ENCODE results near the gene ZNF496. TPM values are rescaled to one million over a fixed set of nuclear protein-coding genes. Genes with fewer than 3 reads are reported as not detected.

The ZNF496 gene
- total RNA-seq, 1 experiment from 2014 or later = 36.4 TPM

GRCh38 chr1:247288341-247288740 is 43.3 kb downstream of the ZNF496 start:
- Histone ChIP-seq H3K9me3 (no peaks in the 10 kb centered on the region), H3K27me3 (replicated peaks; ENCODE audit: control insufficient read depth, insufficient read depth, low read length) (no peaks in the 10 kb centered on the region), H3K4me1 (no peaks in the 10 kb centered on the region), H3K36me3 (ENCODE audit: control insufficient read depth, insufficient read depth, low read length) (no peaks in the 10 kb centered on the region), H3K4me3 (ENCODE audit: low read depth, low read length) (no peak overlapping the region)
- intact Hi-C loops (cut with micrococcal nuclease; ENCODE audit: unreplicated experiment) = no loop called here
- H3K27ac Mint-ChIP-seq (ENCODE audit: unreplicated experiment) = no peak overlapping the region
- H3K9me3 Mint-ChIP-seq (ENCODE audit: unreplicated experiment) = peaks cover 34% of the 10 kb centered on the region
- TF ChIP-seq, protein P1, sequence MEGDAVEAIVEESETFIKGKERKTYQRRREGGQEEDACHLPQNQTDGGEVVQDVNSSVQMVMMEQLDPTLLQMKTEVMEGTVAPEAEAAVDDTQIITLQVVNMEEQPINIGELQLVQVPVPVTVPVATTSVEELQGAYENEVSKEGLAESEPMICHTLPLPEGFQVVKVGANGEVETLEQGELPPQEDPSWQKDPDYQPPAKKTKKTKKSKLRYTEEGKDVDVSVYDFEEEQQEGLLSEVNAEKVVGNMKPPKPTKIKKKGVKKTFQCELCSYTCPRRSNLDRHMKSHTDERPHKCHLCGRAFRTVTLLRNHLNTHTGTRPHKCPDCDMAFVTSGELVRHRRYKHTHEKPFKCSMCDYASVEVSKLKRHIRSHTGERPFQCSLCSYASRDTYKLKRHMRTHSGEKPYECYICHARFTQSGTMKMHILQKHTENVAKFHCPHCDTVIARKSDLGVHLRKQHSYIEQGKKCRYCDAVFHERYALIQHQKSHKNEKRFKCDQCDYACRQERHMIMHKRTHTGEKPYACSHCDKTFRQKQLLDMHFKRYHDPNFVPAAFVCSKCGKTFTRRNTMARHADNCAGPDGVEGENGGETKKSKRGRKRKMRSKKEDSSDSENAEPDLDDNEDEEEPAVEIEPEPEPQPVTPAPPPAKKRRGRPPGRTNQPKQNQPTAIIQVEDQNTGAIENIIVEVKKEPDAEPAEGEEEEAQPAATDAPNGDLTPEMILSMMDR (IDR thresholded peaks at IDR 0.05; ENCODE audit: insufficient read depth in 1 of 2, low read depth in 1 of 2, low read length in 1 of 2, severe bottlenecking in 1 of 2, unreplicated experiment in 1 of 2) = no peak
- POLR2A ChIA-PET = no interaction called here
- H3K4me1 Mint-ChIP-seq (ENCODE audit: low read depth, unreplicated experiment) = no peaks in the 10 kb centered on the region
- H3K4me3 Mint-ChIP-seq (ENCODE audit: unreplicated experiment) = no peak overlapping the region
- BruUV-seq (replicated peaks) = no TSS peak
- H3K27me3 Mint-ChIP-seq (ENCODE audit: insufficient read depth, unreplicated experiment) = no peaks in the 10 kb centered on the region
- DNase-seq = no peak
- no peaks in the 10 kb centered on the region for H3K36me3 Mint-ChIP-seq (ENCODE audit: insufficient read depth, unreplicated experiment)
- CTCF ChIA-PET = no interaction called here

DNA sequence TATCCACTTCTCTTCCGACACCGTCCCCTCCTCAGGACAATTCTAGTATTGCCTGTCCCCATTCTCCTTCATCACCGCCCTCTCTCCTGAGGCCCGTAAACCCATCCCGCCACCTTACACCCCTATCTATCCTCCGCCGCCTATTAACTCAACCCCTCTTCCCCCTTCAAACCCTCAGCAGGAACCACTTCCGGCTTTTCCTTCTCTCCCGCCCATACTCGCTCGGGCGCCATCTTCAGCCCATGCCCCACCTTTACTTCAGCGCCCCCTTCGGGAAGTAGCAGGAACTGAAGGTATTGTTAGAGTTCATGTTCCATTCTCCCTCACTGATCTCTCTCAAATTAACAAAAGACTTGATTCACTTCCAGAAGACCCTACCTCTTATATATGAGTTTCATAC is 44.2 kb downstream of the ZNF496 start:
- H3K4me1 ChIP-seq = no peaks in the 10 kb centered on the region
- no TSS peak for BruUV-seq (replicated peaks)
- TF ChIP-seq, protein P1 (IDR thresholded peaks at IDR 0.05; ENCODE audit: insufficient read depth in 1 of 2, low read depth in 1 of 2, low read length in 1 of 2, severe bottlenecking in 1 of 2, unreplicated experiment in 1 of 2) = peak in 1 of 2 experiments; percentile 24
- no peak overlapping the region for H3K4me3 Mint-ChIP-seq (ENCODE audit: unreplicated experiment)
- H3K36me3 ChIP-seq (ENCODE audit: control insufficient read depth, insufficient read depth, low read length) = no peaks in the 10 kb centered on the region
- intact Hi-C loops (cut with micrococcal nuclease; ENCODE audit: unreplicated experiment) = no loop called here
- H3K9me3 Mint-ChIP-seq (ENCODE audit: unreplicated experiment) = peaks cover 34% of the 10 kb centered on the region
- DNase-seq = no peak
- no peaks in the 10 kb centered on the region for H3K4me1 Mint-ChIP-seq (ENCODE audit: low read depth, unreplicated experiment)
- H3K27me3 ChIP-seq (replicated peaks; ENCODE audit: control insufficient read depth, insufficient read depth, low read length) = no peaks in the 10 kb centered on the region
- no peaks in the 10 kb centered on the region for H3K36me3 Mint-ChIP-seq (ENCODE audit: insufficient read depth, unreplicated experiment)
- ChIA-PET CTCF (no interaction called here), POLR2A (no interaction called here)
- no peaks in the 10 kb centered on the region for H3K27me3 Mint-ChIP-seq (ENCODE audit: insufficient read depth, unreplicated experiment)
- no peaks in the 10 kb centered on the region for H3K9me3 ChIP-seq
- no peak overlapping the region for H3K4me3 ChIP-seq (ENCODE audit: low read depth, low read length)
- H3K27ac Mint-ChIP-seq (ENCODE audit: unreplicated experiment) = no peak overlapping the region

DNA sequence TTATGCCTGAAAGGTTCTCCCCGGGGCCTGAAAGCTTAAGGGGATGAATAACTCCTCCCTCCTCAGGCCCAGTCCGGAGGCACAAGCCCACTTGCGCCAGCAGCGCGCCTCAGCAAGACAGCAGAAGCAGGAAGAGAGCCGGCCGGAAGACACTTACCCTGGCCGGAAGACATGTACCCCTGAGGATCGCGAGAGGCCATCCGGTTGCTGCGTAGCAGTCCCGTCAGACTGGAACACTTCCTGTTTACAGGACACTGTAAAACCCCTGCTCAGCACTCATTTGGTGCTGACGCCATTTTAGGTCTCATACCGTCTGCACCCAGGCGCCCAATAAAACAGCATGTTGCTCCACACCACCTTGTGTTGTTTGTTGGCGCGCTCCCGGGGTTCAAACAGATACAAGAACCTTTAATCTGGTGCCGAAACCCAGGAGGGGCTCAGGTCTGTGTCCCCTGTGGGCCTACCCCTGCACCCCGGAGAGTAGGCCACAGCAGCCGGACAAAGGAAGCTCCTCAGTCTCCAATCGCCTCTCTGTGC is 45.5 kb downstream of the ZNF496 start:
- H3K9me3 Mint-ChIP-seq (ENCODE audit: unreplicated experiment) = peaks cover 34% of the 10 kb centered on the region
- no peak overlapping the region for H3K4me3 Mint-ChIP-seq (ENCODE audit: unreplicated experiment)
- CTCF ChIA-PET = no interaction called here
- H3K4me3 ChIP-seq (ENCODE audit: low read depth, low read length) = no peak overlapping the region
- no peaks in the 10 kb centered on the region for H3K36me3 Mint-ChIP-seq (ENCODE audit: insufficient read depth, unreplicated experiment)
- POLR2A ChIA-PET = no interaction called here
- no peaks in the 10 kb centered on the region for H3K27me3 Mint-ChIP-seq (ENCODE audit: insufficient read depth, unreplicated experiment)
- intact Hi-C loops (cut with micrococcal nuclease; ENCODE audit: unreplicated experiment) = no loop called here
- H3K4me1 Mint-ChIP-seq (ENCODE audit: low read depth, unreplicated experiment) = peaks cover 4% of the 10 kb centered on the region
- H3K9me3 ChIP-seq = no peaks in the 10 kb centered on the region
- no peaks in the 10 kb centered on the region for H3K36me3 ChIP-seq (ENCODE audit: control insufficient read depth, insufficient read depth, low read length)
- no peak overlapping the region for H3K27ac Mint-ChIP-seq (ENCODE audit: unreplicated experiment)
- no peaks in the 10 kb centered on the region for H3K27me3 ChIP-seq (replicated peaks; ENCODE audit: control insufficient read depth, insufficient read depth, low read length)
- no peak for DNase-seq
- no TSS peak for BruUV-seq (replicated peaks)
- TF ChIP-seq, protein P1 (IDR thresholded peaks at IDR 0.05; ENCODE audit: insufficient read depth in 1 of 2, low read depth in 1 of 2, low read length in 1 of 2, severe bottlenecking in 1 of 2, unreplicated experiment in 1 of 2) = no peak
- no peaks in the 10 kb centered on the region for H3K4me1 ChIP-seq
